ENCODE data around the gene COX7A2.

Gene COX7A2

DNA sequence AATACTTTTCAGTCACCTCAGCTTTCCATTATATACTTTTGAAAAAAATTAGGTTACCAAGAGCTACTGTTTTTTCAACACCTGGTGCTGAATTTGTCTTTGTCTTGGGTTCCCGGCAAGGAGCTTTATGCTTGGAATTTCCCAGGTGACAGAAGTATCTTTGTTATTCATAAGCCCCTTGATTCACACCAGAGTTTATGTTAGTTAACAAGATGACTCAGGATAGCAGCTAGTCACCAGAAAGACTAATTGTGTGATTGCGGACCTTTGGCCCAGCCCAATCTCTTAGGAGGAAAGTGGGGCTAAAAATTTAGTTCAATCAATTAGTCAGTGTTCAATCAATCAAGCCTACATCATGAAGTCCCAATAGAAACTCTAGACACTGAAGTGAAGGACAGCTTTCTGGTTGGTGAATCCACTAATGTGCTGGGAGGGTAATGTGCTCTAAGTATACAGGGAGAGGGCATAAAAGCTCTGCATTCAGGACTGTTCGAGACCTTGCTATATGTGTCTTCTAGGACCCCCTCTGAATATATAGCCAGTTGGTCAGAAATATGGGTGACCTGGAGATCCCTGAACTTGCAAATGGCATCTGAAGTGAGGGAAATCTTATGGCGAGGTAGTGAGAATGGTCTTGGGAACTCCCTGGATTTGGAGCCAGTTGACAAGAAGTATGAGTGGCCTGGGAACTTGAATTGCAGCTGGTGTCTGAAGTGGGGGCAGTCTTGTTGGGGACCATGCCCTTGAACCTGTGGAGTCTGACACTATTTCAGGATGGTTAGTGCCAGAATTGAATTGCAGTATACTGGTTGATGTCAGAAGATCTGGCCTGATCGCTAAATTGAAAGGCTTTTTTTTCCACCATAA is 24.8 kb upstream of the COX7A2 start:
- Histone ChIP-seq H3K4me3 (no peak overlapping the region), H3K9me3 (no peaks in the 10 kb centered on the region), H3K27ac (no peak overlapping the region), H3K4me1 (peaks cover 0 to 42% (median 13%) of the 10 kb centered on the region in 4 donors), H3K36me3 (peaks cover 4 to 21% (median 5%) of the 10 kb centered on the region in 3 donors), H3K27me3 (no peaks in the 10 kb centered on the region)
- TF ChIP-seq, protein P1, sequence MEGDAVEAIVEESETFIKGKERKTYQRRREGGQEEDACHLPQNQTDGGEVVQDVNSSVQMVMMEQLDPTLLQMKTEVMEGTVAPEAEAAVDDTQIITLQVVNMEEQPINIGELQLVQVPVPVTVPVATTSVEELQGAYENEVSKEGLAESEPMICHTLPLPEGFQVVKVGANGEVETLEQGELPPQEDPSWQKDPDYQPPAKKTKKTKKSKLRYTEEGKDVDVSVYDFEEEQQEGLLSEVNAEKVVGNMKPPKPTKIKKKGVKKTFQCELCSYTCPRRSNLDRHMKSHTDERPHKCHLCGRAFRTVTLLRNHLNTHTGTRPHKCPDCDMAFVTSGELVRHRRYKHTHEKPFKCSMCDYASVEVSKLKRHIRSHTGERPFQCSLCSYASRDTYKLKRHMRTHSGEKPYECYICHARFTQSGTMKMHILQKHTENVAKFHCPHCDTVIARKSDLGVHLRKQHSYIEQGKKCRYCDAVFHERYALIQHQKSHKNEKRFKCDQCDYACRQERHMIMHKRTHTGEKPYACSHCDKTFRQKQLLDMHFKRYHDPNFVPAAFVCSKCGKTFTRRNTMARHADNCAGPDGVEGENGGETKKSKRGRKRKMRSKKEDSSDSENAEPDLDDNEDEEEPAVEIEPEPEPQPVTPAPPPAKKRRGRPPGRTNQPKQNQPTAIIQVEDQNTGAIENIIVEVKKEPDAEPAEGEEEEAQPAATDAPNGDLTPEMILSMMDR (IDR thresholded peaks at IDR 0.05), result no peak
- intact Hi-C loops (cut with DNase I; ENCODE audit: low total_unique reads), result no loop called here
- DNase-seq, result no peak

DNA sequence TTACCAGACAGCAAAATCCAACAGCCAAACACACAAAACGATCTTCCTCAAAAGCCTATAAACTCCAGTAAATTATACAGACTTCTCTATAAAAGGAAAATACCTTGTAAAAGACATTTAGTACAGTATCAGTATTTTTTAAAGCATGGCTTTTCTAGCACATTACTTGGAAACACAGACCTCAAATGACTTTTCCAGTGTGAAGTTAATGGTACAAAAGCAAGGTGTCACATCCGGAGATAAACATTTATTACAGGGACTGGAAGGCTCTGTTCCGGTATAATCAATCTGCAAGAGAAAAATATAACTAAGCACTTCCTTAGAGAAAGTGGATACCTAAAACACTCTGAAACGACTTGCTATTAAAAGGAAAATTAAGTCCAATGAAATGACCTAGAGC is 23.9 kb upstream of the COX7A2 start:
- peaks cover 0 to 34% (median 13%) of the 10 kb centered on the region in 4 donors for H3K4me1 ChIP-seq
- intact Hi-C loops (cut with DNase I; ENCODE audit: low total_unique reads), result no loop called here
- peak overlapping the region in 1 of 2 donors; percentile 7 for H3K27ac ChIP-seq

GRCh38 chr6:75266716-75267291 is 23.2 kb upstream of the COX7A2 start:
- no peak for DNase-seq
- intact Hi-C loops (cut with DNase I; ENCODE audit: low total_unique reads), result no loop called here
- TF ChIP-seq, protein P1 (IDR thresholded peaks at IDR 0.05), result peak; percentile 78 to 83

More for the DNA sequence above, 23.9 kb upstream of the COX7A2 start:
- peaks cover under 1 to 26% (median 14%) of the 10 kb centered on the region in 3 donors for H3K36me3 ChIP-seq
- TF ChIP-seq, protein P1 (IDR thresholded peaks at IDR 0.05), result no peak
- H3K9me3 ChIP-seq, result no peaks in the 10 kb centered on the region
- DNase-seq, result no peak
- no peaks in the 10 kb centered on the region for H3K27me3 ChIP-seq
- H3K4me3 ChIP-seq, result no peak overlapping the region

GRCh38 chr6:75263401-75263750 is 19.8 kb upstream of the COX7A2 start:
- DNase-seq, result no peak
- Histone ChIP-seq H3K36me3 (peaks cover 13 to 56% (median 37%) of the 10 kb centered on the region in 3 donors), H3K4me3 (no peak overlapping the region), H3K9me3 (no peaks in the 10 kb centered on the region), H3K27me3 (no peaks in the 10 kb centered on the region), H3K27ac (no peak overlapping the region), H3K4me1 (peaks cover 0 to 14% (median 8%) of the 10 kb centered on the region in 4 donors)
- TF ChIP-seq, protein P1 (IDR thresholded peaks at IDR 0.05), result no peak
- intact Hi-C loops (cut with DNase I; ENCODE audit: low total_unique reads), result loop anchor here (5.0 kb wide), 1 partner anchor 264 kb away; no protein-coding TSS in a partner anchor

More at GRCh38 chr6:75266716-75267291, 23.2 kb upstream of the COX7A2 start:
- Histone ChIP-seq H3K4me3 (no peak overlapping the region), H3K4me1 (peaks cover 0 to 28% (median 13%) of the 10 kb centered on the region in 4 donors), H3K27ac (no peak overlapping the region), H3K27me3 (no peaks in the 10 kb centered on the region), H3K9me3 (no peaks in the 10 kb centered on the region), H3K36me3 (peaks cover 0 to 32% (median 14%) of the 10 kb centered on the region in 3 donors)

GRCh38 chr6:75262716-75263400 is 19.3 kb upstream of the COX7A2 start:
- peaks cover 13 to 62% (median 38%) of the 10 kb centered on the region in 3 donors for H3K36me3 ChIP-seq
- H3K9me3 ChIP-seq, result no peaks in the 10 kb centered on the region
- intact Hi-C loops (cut with DNase I; ENCODE audit: low total_unique reads), result loop anchor here (5.0 kb wide), 1 partner anchor 264 kb away; no protein-coding TSS in a partner anchor
- TF ChIP-seq, protein P1 (IDR thresholded peaks at IDR 0.05), result no peak
- H3K27me3 ChIP-seq, result no peaks in the 10 kb centered on the region
- peaks cover 0 to 9% (median 5%) of the 10 kb centered on the region in 4 donors for H3K4me1 ChIP-seq
- DNase-seq, result no peak
- no peak overlapping the region for H3K27ac ChIP-seq
- no peak overlapping the region for H3K4me3 ChIP-seq
